NCI-H2107 treated with DMSO at 0.1 percent for 48 hours (cell line): ENCODE data around the gene SCN8A.

Experiments
- DNase-seq: peaks from one replicate; lab custom pipeline; 2025; ENCODE audit not compliant: unreplicated experiment; lab: John Stamatoyannopoulos, UW

Gene SCN8A

GRCh38 chr12:51666696-51667095 is 75.7 kb downstream of the SCN8A start:
- DNase-seq = peak; percentile 30

GRCh38 chr12:51667269-51667668 is 76.2 kb downstream of the SCN8A start:
- no peak for DNase-seq

- no peak for DNase-seq
Measured at GRCh38 chr12:51669271-51669670, 78.2 kb downstream of the SCN8A start.

GRCh38 chr12:51669996-51670395 is 79.0 kb downstream of the SCN8A start:
- no peak for DNase-seq

DNA sequence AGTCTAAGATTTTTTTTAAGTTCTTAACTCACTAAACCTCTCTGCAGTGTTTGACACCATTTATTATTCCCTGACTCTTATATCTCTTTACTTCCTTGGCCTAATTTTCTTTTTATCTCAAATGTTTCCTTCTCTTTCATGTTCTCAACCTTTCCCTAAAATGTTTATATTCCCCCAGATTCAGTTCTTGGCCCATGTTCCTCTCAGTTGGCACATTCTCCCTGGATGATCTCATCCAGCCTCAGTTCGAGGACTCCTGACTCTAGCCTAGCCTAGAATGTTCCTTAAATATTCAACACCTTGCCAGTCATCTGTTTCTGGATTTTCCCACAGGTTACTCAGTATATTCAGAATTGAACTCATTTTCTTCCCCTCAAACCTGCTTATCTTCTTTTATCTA is 81.3 kb downstream of the SCN8A start:
- DNase-seq = no peak

- DNase-seq = no peak
Measured at GRCh38 chr12:51675071-51675803, 84.2 kb downstream of the SCN8A start.

DNA sequence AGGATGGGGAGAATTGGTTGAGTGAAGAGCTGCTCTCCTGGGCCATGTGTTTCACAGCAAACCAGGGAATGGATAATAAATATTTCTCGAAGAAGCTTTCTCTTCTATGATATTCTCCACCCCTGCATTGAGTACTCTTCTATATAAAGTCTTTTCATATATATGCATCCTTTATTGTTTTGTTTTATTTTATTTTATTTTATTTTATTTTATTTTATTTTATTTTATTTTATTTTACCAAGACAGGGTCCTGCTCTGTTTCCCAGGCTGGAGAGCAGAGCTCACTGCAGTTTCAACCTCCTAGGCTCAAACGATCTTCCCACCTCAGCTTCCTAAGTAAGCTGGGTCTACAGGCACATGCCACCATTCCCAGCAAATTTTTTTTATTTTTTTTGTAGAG is 85.8 kb downstream of the SCN8A start:
- DNase-seq = no peak

DNA sequence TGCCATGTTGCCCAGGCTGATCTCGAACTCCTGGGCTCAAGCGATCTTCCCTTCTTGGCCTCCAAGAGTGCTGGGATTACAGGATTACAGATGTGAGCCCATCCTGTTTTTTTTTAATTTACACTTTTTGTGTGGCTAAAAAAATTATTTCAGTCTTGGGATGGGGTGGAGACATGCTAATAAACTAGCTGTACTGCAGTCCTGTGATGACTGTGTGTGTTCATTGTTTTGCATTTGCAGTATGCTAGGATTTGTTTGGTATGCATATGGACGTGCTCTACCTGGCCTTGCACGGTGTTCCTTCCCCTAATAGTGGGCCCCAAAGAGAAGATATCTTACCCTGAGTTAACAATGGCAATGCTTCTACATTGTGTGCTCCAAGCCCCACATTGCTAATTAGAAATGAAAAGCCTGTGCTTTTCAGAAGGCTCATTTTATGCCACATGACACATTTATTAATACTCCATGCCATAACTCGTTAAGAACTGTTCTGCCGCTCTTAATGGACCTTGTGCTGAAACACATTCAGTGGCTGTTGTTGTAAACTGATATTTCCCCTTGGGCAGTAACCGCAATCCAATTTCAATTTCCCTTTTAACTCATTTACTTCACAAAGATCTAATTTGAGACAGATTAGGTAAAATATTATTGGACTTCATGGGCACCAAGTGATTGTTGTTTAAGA is 86.4 kb downstream of the SCN8A start:
- peak; percentile 51 for DNase-seq

DNA sequence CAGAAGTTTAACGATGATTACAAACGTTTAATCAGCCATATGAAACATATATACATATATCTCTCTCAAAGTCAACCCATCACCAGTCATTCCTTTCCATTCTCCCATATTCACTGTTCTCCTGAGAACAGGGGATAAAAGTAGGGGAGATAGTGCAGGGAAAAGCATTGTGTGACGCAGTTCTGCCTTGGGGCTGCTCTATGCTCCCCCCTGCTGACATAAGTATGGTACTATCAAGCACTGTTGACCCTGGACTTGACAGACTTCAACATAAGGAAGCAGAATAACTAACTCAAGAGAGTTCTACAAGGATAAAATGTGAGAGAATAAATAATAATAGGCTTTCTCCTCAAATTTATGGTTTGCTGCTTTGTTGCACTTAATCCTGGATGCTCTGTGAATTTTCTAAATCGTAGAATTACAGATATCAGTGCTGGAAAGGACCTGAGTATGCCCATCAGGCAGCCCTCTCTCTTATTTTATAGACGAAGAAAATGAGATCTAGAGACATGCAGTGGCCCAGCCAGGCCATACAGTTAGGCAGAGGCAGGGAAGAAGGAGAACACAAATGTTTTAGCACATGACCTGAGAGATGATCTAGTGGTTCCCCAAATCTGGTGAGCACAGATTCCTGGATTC is 87.2 kb downstream of the SCN8A start:
- peak; percentile 86 for DNase-seq

GRCh38 chr12:51682981-51683380 is 91.9 kb downstream of the SCN8A start:
- DNase-seq = no peak

- DNase-seq = no peak
Measured at GRCh38 chr12:51683763-51684357, 92.8 kb downstream of the SCN8A start.

DNA sequence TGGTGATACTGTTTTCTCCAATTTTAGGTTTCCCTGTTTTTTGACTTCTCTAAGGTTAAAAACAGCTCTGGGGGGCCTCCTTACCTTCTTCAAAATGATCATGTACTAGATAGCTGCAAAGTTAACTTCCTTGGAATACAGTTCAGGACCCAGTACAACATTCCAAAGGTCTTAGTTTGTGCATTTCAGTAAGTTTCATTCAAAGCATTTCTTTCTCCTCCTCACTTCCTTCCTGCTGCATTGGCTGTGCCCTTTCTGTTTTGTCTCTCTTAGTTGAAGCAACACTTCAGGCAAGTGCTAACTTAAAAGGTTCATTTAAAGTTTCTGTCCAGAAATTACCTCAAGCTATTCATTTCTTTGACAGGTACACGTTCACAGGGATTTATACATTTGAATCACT is 95.7 kb downstream of the SCN8A start:
- no peak for DNase-seq

DNA sequence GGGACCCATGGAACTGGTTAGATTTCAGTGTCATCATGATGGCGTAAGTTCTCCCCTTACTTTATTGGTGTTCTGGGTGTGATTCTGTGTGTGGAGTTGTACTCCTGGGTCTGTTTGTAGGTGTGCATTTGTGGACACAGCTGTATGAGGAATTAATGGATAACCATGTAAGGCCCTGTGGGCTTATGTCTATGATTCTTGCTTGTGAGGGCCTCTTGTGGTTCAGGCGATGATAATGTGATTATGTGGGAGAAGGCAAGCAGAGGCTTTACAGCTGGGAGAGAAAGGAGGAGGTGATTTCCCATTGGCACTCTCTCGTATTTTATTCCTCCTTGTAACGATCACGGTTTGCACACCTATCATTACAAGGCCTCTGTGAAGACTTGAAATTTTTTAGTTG is 96.1 kb downstream of the SCN8A start:
- no peak for DNase-seq

- no peak for DNase-seq
Measured at GRCh38 chr12:51687614-51688013, 96.6 kb downstream of the SCN8A start.

GRCh38 chr12:51689983-51690382 is 99.0 kb downstream of the SCN8A start:
- no peak for DNase-seq

DNA sequence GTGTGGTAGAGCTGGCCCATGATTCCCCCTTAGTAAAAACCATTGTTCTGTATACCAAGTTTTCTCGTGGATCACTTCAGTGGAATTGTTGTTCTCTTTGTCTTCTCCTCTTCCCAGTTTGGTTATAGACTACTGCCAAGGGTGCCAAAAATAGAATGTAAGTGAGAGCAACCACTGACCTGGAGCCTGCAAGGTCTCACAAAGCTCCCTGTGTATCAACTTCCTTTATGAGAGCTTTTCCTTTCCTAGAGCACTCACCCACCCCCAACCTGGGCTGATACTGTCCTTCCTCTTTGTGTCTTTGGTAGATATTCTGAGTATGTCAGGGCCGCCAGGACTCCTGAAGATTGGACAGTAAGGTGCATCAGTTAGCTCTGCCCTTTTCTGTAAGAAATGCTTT is 101.0 kb downstream of the SCN8A start:
- DNase-seq = no peak

DNA sequence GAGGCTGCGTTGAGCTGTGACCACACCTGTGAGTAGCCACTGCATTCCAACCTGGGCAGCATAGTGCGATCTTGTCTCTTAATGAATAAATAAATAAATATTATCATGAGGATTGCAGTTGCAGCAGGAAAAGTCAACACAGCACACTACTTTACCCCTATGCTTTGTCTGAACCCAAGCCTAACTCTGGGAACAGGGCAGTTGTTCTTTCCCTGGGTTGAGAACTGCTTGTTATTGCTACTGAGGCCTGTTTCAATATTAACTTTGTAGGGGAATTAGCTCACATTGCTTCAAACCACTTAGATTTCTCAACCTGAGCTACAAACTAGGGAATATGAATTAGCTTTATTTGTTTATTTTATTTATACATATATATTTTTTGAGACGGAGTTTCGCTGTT is 102.5 kb downstream of the SCN8A start:
- DNase-seq = no peak

DNA sequence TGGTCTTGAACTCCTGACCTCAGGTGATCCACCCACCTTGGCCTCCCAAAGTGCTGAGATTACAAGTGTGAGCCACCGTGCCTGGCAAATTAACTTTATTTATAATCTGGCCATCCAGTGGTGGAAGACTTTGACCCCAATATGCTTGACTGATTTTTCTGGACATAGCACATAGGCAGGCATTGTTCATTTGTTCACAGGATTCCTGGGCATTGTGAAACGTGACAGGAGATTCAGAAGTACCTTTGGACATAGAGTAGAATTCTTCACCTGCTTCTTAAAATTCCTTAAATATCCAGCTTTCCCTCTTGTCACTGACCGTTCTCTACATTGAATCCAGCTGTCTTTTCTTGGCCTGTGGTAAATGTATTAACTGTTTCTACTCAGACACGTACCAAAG is 103.1 kb downstream of the SCN8A start:
- DNase-seq = no peak

- DNase-seq = no peak
Measured at GRCh38 chr12:51695241-51696010, 104.4 kb downstream of the SCN8A start.

GRCh38 chr12:51699219-51699618 is 108.2 kb downstream of the SCN8A start:
- no peak for DNase-seq

DNA sequence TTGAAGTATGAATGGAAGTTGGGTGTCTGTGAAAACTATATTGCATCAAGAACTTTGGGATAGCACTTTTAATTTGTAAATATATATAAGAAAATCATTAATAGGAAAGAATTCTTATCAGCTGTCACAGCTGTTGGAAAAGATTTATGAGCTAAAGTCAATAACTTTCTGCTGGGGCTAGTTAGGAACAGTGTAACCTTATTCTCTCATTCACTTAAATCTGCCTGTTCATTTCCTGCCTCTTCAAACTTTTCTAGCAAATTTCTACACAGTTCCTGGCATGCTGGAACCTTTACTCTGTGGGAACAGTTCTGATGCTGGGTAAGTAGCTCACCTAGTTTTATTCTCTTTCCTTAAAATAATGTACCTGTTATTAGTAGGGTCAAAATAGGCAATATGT is 109.9 kb downstream of the SCN8A start:
- no peak for DNase-seq
